ENCODE measurements around the gene RIMKLA.

GRCh38 chr1:42358791-42359190 is 21.8 kb upstream of the RIMKLA start:
- no peak for TF ChIP-seq ESRRA (CRISPR knock-in tag; IDR thresholded peaks at IDR 0.05; ENCODE audit: borderline replicate concordance)
- TF ChIP-seq E2F1 (CRISPR knock-in tag; IDR thresholded peaks at IDR 0.05) = no peak
- no peak for TF ChIP-seq CTCF (IDR thresholded peaks at IDR 0.05)
- no peak for TF ChIP-seq USF1 (CRISPR knock-in tag; IDR thresholded peaks at IDR 0.05)
- TF ChIP-seq ZNF425 (CRISPR knock-in tag; conservative IDR thresholded peaks at IDR 0.05) = no peak
- no peak for TF ChIP-seq NR1H2 (CRISPR knock-in tag; IDR thresholded peaks at IDR 0.05)
- TF ChIP-seq PREB (CRISPR knock-in tag; IDR thresholded peaks at IDR 0.05; ENCODE audit: borderline replicate concordance) = no peak
- no peak for TF ChIP-seq ATF3 (CRISPR knock-in tag; conservative IDR thresholded peaks at IDR 0.05)
- TF ChIP-seq MAX (CRISPR knock-in tag; IDR thresholded peaks at IDR 0.05) = no peak
- no peak for TF ChIP-seq ATF1 (CRISPR knock-in tag; IDR thresholded peaks at IDR 0.05)

Data from WTC11 (cell line).